ENCODE results near the gene CADPS2.

DNA sequence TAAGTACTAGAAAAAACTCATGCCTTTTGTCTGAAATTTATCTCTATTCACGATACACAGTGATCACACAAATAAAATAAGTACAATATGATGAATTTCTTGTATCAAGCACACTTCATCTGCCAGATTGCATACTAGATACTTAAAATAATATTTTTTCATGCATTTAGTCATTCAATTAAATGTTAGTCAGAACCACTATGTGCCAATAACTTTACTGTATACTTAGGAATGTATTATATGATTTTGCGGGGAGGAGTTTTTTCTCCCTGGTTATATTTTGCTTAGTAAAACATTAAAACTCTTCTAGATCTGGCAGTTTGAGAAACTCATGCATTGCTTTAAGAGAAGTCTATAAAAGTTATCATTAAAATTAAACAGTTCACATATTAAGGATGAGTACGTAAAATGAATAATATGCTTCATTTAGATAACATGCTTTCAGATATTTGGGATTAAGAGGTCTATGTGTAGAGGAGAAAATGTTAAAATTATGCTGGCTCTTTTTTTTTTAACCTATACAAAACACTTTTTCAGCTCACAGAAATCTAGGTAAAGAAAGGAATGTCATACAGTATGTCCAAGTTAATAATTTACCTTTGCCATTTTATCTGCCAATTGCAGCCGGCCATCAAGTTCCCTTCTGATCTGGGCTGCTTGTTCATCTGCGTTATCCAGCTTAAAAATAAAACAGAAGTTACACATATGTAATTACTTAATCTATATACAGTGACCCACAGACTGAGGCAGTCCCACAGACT is 257.4 kb downstream of the CADPS2 start:
- TF ChIP-seq EZH2 (IDR thresholded peaks at IDR 0.05; ENCODE audit: low read length), result no peak
- TF ChIP-seq, protein P1, sequence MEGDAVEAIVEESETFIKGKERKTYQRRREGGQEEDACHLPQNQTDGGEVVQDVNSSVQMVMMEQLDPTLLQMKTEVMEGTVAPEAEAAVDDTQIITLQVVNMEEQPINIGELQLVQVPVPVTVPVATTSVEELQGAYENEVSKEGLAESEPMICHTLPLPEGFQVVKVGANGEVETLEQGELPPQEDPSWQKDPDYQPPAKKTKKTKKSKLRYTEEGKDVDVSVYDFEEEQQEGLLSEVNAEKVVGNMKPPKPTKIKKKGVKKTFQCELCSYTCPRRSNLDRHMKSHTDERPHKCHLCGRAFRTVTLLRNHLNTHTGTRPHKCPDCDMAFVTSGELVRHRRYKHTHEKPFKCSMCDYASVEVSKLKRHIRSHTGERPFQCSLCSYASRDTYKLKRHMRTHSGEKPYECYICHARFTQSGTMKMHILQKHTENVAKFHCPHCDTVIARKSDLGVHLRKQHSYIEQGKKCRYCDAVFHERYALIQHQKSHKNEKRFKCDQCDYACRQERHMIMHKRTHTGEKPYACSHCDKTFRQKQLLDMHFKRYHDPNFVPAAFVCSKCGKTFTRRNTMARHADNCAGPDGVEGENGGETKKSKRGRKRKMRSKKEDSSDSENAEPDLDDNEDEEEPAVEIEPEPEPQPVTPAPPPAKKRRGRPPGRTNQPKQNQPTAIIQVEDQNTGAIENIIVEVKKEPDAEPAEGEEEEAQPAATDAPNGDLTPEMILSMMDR (optimal IDR thresholded peaks at IDR 0.05 in 1 of 3, IDR thresholded peaks at IDR 0.05 in 1 of 3, conservative IDR thresholded peaks at IDR 0.05 in 1 of 3; ENCODE audit: extremely low read depth in 1 of 3, insufficient read depth in 2 of 3, low read length in 3 of 3), result no peak

Measured in keratinocyte (primary cell).